ENCODE data around the gene RPN1. TPM values are rescaled to one million over a fixed set of nuclear protein-coding genes. Genes with fewer than 3 reads are reported as not detected.

RPN1 gene
- total and polyA plus RNA-seq, 2 of the 13 experiments (the other 11 are each of a cell fraction or from before 2014, with no cell fraction given): 290 to 342 TPM

DNA sequence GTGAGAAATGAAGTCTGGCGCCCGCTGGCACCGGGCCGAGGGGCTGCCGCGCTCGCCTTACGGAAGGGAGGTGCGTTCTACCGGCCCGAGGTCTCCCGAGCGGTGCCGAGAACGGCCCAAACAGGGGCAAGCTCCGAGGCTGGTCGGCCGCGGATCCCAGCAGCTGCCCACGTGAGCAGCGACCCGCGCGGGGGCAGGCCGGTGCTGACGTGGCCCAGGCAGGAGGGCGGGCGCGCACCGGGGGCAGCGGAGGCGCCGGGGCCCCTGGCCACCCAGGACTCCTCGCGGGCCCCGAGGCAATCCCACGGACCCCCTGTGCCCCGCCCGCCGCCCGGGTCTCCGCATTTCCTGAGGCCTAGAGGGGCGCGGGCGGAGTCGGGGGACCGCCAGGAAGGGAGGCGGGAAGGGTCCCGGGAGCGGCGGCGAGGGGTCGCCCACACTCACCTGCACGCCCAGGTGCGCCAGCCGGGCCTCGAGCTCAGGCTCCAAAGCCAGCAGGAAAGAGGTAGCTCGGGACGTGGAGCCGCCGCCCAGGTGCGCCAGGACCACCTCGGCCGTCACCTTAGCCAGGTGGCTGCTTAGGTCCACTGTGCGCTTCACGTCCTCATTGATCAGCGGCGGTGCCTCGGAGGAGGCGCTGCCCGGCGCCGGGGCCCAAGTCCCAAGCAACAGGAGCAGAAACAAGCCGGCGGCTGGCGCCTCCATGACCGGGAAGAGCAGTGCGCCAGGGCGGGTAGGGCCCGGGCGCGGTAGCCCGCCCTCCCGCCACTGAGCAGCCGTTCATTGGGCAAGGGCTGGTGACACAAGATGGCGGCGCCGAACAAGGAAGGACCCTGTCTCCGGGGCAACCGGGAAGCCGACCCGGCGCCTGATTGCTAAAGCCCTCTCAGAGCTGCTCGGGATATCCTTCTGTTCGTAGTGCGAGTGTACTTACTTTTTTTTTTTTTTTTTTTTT is at the start of gene RPN1 (continued):
- TF ChIP-seq, protein P1, sequence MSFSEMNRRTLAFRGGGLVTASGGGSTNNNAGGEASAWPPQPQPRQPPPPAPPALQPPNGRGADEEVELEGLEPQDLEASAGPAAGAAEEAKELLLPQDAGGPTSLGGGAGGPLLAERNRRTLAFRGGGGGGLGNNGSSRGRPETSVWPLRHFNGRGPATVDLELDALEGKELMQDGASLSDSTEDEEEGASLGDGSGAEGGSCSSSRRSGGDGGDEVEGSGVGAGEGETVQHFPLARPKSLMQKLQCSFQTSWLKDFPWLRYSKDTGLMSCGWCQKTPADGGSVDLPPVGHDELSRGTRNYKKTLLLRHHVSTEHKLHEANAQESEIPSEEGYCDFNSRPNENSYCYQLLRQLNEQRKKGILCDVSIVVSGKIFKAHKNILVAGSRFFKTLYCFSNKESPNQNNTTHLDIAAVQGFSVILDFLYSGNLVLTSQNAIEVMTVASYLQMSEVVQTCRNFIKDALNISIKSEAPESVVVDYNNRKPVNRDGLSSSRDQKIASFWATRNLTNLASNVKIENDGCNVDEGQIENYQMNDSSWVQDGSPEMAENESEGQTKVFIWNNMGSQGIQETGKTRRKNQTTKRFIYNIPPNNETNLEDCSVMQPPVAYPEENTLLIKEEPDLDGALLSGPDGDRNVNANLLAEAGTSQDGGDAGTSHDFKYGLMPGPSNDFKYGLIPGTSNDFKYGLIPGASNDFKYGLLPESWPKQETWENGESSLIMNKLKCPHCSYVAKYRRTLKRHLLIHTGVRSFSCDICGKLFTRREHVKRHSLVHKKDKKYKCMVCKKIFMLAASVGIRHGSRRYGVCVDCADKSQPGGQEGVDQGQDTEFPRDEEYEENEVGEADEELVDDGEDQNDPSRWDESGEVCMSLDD (CRISPR knock-in tag; IDR thresholded peaks at IDR 0.05; ENCODE audit: borderline replicate concordance): no peak
- TF ChIP-seq ZNF780A (CRISPR knock-in tag; IDR thresholded peaks at IDR 0.05) (no peak), ZKSCAN5 (CRISPR knock-in tag; IDR thresholded peaks at IDR 0.05) (no peak), CENPT (CRISPR knock-in tag; IDR thresholded peaks at IDR 0.05; ENCODE audit: low read depth) (0 out of 2 replicates have a peak, but pooled peaks have one; percentile 55), ZNF841 (CRISPR knock-in tag; IDR thresholded peaks at IDR 0.05; ENCODE audit: borderline replicate concordance) (no peak), MEF2D (CRISPR knock-in tag; IDR thresholded peaks at IDR 0.05) (0 out of 2 replicates have a peak, but pooled peaks have one; percentile 54), ZBTB21 (CRISPR knock-in tag; IDR thresholded peaks at IDR 0.05) (no peak), EED (CRISPR knock-in tag; IDR thresholded peaks at IDR 0.05) (0 out of 2 replicates have a peak, but pooled peaks have one; percentile 29), FOXA3 (CRISPR knock-in tag; IDR thresholded peaks at IDR 0.05) (no peak; the same call in 1 of the 2 replicates), SMYD3 (CRISPR knock-in tag; IDR thresholded peaks at IDR 0.05) (no peak), SMARCE1 (IDR thresholded peaks at IDR 0.05; ENCODE audit: borderline replicate concordance) (no peak), SNRNP70 (IDR thresholded peaks at IDR 0.05; ENCODE audit: low read depth, low read length) (no peak), FOXO1 (CRISPR knock-in tag; IDR thresholded peaks at IDR 0.05) (no peak), JARID2 (CRISPR knock-in tag; IDR thresholded peaks at IDR 0.05; ENCODE audit: insufficient replicate concordance) (no peak), POLR2A (IDR thresholded peaks at IDR 0.05; ENCODE audit: insufficient read depth in 1 of 2, low read depth in 2 of 2, low read length in 2 of 2) (peak; percentile 84 to 91), GABPB1 (CRISPR knock-in tag; IDR thresholded peaks at IDR 0.05) (peak; percentile 73), SP5 (CRISPR knock-in tag; IDR thresholded peaks at IDR 0.05; ENCODE audit: borderline replicate concordance, low read depth) (peak; percentile 38; the same call in 1 of the 2 replicates), KDM1A (CRISPR knock-in tag; IDR thresholded peaks at IDR 0.05) (no peak), ZNF446 (CRISPR knock-in tag; IDR thresholded peaks at IDR 0.05) (no peak)
- TF ChIP-seq, protein P2, sequence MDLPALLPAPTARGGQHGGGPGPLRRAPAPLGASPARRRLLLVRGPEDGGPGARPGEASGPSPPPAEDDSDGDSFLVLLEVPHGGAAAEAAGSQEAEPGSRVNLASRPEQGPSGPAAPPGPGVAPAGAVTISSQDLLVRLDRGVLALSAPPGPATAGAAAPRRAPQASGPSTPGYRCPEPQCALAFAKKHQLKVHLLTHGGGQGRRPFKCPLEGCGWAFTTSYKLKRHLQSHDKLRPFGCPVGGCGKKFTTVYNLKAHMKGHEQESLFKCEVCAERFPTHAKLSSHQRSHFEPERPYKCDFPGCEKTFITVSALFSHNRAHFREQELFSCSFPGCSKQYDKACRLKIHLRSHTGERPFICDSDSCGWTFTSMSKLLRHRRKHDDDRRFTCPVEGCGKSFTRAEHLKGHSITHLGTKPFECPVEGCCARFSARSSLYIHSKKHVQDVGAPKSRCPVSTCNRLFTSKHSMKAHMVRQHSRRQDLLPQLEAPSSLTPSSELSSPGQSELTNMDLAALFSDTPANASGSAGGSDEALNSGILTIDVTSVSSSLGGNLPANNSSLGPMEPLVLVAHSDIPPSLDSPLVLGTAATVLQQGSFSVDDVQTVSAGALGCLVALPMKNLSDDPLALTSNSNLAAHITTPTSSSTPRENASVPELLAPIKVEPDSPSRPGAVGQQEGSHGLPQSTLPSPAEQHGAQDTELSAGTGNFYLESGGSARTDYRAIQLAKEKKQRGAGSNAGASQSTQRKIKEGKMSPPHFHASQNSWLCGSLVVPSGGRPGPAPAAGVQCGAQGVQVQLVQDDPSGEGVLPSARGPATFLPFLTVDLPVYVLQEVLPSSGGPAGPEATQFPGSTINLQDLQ (CRISPR knock-in tag; IDR thresholded peaks at IDR 0.05): no peak
- TF ChIP-seq, protein P3, sequence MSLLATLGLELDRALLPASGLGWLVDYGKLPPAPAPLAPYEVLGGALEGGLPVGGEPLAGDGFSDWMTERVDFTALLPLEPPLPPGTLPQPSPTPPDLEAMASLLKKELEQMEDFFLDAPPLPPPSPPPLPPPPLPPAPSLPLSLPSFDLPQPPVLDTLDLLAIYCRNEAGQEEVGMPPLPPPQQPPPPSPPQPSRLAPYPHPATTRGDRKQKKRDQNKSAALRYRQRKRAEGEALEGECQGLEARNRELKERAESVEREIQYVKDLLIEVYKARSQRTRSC (CRISPR knock-in tag; IDR thresholded peaks at IDR 0.05; ENCODE audit: low read depth): no peak
- TF ChIP-seq, protein P4, sequence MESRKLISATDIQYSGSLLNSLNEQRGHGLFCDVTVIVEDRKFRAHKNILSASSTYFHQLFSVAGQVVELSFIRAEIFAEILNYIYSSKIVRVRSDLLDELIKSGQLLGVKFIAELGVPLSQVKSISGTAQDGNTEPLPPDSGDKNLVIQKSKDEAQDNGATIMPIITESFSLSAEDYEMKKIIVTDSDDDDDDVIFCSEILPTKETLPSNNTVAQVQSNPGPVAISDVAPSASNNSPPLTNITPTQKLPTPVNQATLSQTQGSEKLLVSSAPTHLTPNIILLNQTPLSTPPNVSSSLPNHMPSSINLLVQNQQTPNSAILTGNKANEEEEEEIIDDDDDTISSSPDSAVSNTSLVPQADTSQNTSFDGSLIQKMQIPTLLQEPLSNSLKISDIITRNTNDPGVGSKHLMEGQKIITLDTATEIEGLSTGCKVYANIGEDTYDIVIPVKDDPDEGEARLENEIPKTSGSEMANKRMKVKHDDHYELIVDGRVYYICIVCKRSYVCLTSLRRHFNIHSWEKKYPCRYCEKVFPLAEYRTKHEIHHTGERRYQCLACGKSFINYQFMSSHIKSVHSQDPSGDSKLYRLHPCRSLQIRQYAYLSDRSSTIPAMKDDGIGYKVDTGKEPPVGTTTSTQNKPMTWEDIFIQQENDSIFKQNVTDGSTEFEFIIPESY (CRISPR knock-in tag; IDR thresholded peaks at IDR 0.05): no peak

All from HepG2 (cell line).